Mucosa of descending colon (tissue), 3 donors: Measurements from ENCODE around the gene PSMD3. TPM values are rescaled to one million over a fixed set of nuclear protein-coding genes. Genes with fewer than 3 reads are reported as not detected.

Experiments used
- ATAC-seq: fragments of 200-7000 bp; cut with Tn5 transposase; one replicate; pipeline ENCODE4 v1.9.1; 2020; ENCODE audit warnings: mild to moderate bottlenecking, moderate library complexity
- DNase-seq, 3 donors: peaks; one replicate each; pipeline ENCODE4 v3.0.0-alpha.2; 2020
- H3K36me3 ChIP-seq: fragments of 200-600 bp; one replicate; pipeline ENCODE4 v1.8.0; 2021; ENCODE audit warnings: low read depth, mild to moderate bottlenecking
- H3K4me1 ChIP-seq: fragments of 200-600 bp; one replicate; pipeline ENCODE4 v1.8.0; 2021; ENCODE audit warnings: low read depth, mild to moderate bottlenecking
- H3K4me3 ChIP-seq: fragments of 200-600 bp; one replicate; pipeline ENCODE4 v1.8.0; 2021; ENCODE audit warnings: mild to moderate bottlenecking
- H3K9me3 ChIP-seq: fragments of 200-600 bp; one replicate; pipeline ENCODE4 v1.8.0; 2021; ENCODE audit warnings: mild to moderate bottlenecking
- intact Hi-C, 2 donors: fragments of 100-400 bp; cut with DNase I in 1 of 2; cut with micrococcal nuclease in 1 of 2; formaldehyde crosslinking; loops; one replicate each; pipeline versions ENCODE4 v1.11.0 to v1.11.1; 2022; cut with DNase I, micrococcal nuclease
- total RNA-seq, 3 donors: library from RNA; stranded (reverse); fragmentation: NEBNext Ultra II Directional in 2 of 3; extraction: Animal tissue kit (Norgen Biotek cat#: 25700) in 2 of 3; gene quantifications; one replicate each; pipeline versions ENCODE4 v1.2.1 to v1.2.4, GENCODE V29; 2021 to 2023
- TF ChIP-seq, protein P1 (sequence below): fragments of 200-600 bp; IDR thresholded peaks from one replicate; pipeline ENCODE4 v1.8.0; 2022; ENCODE audit warnings: antibody characterized with exemption, mild to moderate bottlenecking
- donor health status: DM: no; HTN: no; CAD: no; lungs with moderate emphysema.
- donor health status: DM: no; HTN: no; CAD: no.
- donor health status: DM: no; HTN: yes; CAD: no.

PSMD3 gene
- total RNA-seq, 3 donors from 2014 or later, result 96.0 to 126 (median 96.8) TPM

DNA sequence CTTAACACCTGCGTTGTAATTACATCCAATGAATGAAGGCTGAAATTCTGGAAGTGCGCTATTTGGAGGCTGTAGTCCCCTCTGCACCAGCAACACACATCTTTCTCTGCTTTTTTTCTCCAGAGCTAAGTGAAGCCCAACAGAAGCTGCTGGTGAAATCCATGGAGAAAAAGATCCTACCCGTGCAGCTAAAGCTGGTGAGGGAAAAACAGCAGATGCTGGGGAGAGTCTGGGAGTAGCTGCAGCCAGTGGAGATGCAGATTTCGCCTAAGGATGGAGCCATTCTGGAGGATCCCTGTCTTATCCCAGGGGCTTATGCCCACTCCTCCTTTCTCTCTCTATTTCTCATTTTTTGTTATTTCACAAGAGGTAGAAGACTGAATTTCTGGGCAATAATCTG lies 4.8 kb upstream of the PSMD3 start:
- H3K4me3 ChIP-seq, result no peak overlapping the region
- no peak for ATAC-seq
- intact Hi-C loops, result no loop called here

DNA sequence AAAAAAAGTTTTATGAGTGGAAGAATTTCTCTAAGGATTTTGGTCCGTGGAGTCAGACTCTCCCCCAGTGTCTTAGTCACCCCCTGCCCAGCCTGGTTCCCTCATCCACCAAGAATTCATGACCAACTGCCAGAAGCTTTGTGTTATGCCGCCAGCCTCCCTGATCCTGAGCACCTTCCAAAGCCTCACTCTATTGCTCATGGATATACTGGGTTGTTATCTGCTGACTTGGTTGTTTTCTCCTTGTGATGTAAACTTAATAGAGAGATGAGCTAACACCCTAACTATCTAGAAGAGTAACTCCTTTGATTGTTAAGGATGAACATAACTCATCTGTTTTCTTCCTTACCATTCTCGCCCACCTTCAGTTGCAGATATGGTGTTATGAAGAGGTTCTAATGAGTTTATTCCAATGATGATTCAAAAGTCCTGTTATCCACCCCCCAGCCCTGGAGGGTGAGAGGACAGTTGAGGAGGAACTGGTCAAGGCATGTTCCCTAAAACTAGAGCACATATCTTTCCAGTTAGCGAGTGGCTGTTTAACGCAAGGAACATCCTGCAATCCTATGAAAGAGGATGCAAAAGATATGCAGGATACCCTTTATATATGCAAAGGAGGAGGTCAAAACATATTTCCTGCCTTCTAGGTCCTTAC lies 1.5 kb upstream of the PSMD3 start:
- ATAC-seq, result no peak
- Histone ChIP-seq H3K9me3 (no peaks in the 10 kb centered on the region), H3K36me3 (peaks cover 5% of the 10 kb centered on the region), H3K4me3 (no peak overlapping the region), H3K4me1 (peaks cover 13% of the 10 kb centered on the region)
- no peak for DNase-seq
- intact Hi-C loops, result no loop called here
- TF ChIP-seq, protein P1, sequence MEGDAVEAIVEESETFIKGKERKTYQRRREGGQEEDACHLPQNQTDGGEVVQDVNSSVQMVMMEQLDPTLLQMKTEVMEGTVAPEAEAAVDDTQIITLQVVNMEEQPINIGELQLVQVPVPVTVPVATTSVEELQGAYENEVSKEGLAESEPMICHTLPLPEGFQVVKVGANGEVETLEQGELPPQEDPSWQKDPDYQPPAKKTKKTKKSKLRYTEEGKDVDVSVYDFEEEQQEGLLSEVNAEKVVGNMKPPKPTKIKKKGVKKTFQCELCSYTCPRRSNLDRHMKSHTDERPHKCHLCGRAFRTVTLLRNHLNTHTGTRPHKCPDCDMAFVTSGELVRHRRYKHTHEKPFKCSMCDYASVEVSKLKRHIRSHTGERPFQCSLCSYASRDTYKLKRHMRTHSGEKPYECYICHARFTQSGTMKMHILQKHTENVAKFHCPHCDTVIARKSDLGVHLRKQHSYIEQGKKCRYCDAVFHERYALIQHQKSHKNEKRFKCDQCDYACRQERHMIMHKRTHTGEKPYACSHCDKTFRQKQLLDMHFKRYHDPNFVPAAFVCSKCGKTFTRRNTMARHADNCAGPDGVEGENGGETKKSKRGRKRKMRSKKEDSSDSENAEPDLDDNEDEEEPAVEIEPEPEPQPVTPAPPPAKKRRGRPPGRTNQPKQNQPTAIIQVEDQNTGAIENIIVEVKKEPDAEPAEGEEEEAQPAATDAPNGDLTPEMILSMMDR, result no peak

More for the DNA sequence above, 4.8 kb upstream of the PSMD3 start:
- Histone ChIP-seq H3K4me1 (no peaks in the 10 kb centered on the region), H3K9me3 (no peaks in the 10 kb centered on the region), H3K36me3 (peaks cover 4% of the 10 kb centered on the region)
- DNase-seq, result no peak
- TF ChIP-seq, protein P1, result no peak

DNA sequence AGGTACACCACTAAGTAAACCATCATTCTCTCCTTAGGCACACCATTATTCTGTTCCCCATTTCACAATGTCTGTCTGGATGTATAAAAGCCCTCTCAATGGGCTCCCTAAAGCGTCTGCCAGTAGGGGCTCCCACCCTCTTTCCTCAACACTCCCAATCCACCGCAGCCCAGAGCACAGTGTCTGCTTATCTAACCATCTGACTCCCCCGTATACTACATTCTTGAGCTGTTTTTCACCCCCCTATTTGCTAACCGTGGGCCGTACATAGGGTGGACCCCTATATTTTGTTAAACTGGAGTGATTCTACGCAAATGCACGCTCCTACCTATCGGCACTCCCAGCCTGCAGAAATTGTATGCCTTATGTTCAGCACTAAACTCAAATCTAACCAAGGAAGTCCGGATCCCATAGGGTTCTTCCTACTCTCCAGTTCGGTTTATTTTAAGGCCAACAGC lies 685 bp upstream of the PSMD3 start:
- TF ChIP-seq, protein P1, result no peak
- intact Hi-C loops, result no loop called here

DNA sequence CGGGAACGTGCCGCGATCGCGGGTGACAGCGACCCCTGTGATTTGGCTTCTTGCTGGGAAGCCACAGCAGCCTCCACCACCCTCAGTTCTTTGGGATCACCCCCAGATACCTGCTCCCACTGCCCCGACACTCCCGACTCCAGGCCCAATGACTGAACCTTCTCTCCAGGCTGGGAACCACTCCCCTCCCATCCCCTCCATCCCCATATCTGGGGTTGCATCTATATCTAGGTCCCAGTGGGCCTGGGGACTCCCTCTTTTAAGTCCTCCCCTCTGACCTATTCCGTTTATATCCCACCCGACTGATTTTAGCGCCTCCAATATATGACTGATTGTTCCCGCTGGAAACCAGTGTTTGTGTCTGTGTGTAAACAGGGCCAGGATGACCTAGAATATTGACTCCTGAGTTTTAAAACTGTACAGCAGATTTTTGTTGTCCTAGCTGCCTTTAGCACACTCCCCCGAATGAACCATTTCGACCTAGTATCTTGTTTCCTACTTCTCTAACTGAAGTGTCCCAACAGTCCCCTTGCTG lies 667 bp downstream of the PSMD3 start:
- intact Hi-C loops, result no loop called here
- Histone ChIP-seq H3K4me3 (peak overlapping the region; percentile 93), H3K9me3 (no peaks in the 10 kb centered on the region), H3K4me1 (peaks cover 13% of the 10 kb centered on the region), H3K36me3 (peaks cover 17% of the 10 kb centered on the region)
- DNase-seq, result peak in 1 of 3 donors; percentile 18
- TF ChIP-seq, protein P1, result no peak
- peak; percentile 14 for ATAC-seq

More for the DNA sequence above, 685 bp upstream of the PSMD3 start:
- DNase-seq, result peak in 1 of 3 donors; percentile 32
- H3K36me3 ChIP-seq, result peaks cover 13% of the 10 kb centered on the region
- ATAC-seq, result peak; percentile 9
- H3K4me1 ChIP-seq, result peaks cover 13% of the 10 kb centered on the region
- H3K9me3 ChIP-seq, result no peaks in the 10 kb centered on the region
- peak overlapping the region; percentile 93 for H3K4me3 ChIP-seq

DNA sequence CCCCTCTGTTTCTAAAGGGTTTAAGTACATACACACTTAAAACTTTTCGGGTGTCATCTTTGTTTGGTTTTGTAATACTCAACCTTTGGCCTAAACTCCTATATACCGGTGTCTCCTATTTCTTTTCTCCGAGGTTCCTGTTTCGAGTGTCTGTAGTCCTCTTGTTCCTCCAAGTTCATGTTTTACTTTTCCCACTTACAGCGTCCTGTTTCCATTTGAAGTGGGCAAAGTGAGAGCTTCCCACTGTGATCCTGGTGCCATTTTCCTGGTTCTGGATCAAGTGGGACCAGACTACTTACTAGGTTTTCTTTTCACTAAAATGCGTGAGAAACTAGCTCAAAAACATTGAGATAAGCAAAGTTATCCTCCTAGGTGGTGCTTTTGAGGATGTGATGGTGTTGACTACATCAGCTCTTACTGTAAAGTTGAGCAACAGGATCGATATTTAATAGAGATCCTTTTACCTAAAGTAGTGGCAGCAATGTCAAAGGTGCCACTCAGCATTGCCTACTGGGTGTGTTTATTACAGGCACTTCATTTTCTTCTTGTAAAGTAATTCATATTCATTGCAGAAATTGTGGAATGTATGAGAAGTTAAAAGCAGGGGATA lies 1.3 kb downstream of the PSMD3 start:
- H3K4me1 ChIP-seq, result peaks cover 13% of the 10 kb centered on the region
- no peak for DNase-seq
- no peak for ATAC-seq
- H3K36me3 ChIP-seq, result peaks cover 20% of the 10 kb centered on the region
- H3K4me3 ChIP-seq, result peak overlapping the region; percentile 93
- no peaks in the 10 kb centered on the region for H3K9me3 ChIP-seq
- intact Hi-C loops, result no loop called here
- TF ChIP-seq, protein P1, result no peak
